ENCODE data around the gene DCN.

DNA sequence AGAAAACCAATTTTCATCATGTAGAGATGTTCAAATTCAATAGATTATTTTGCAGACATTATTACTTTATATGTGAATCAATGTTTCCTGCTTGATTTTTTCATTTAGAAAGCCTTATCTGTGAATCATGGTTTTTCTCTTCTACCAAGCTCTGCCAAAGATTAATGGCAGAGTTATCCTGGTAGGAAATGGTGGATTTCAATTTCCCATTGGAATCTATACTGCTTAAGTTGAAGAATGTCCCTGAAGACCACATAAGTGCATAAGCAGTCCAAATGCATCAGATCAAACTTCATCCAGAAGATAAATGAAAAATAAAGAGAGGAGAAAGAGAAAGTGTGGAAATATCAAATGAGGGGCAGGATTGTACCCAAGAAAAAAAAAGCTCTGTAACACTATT is 76.3 kb downstream of the DCN start:
- TF ChIP-seq, protein P1, sequence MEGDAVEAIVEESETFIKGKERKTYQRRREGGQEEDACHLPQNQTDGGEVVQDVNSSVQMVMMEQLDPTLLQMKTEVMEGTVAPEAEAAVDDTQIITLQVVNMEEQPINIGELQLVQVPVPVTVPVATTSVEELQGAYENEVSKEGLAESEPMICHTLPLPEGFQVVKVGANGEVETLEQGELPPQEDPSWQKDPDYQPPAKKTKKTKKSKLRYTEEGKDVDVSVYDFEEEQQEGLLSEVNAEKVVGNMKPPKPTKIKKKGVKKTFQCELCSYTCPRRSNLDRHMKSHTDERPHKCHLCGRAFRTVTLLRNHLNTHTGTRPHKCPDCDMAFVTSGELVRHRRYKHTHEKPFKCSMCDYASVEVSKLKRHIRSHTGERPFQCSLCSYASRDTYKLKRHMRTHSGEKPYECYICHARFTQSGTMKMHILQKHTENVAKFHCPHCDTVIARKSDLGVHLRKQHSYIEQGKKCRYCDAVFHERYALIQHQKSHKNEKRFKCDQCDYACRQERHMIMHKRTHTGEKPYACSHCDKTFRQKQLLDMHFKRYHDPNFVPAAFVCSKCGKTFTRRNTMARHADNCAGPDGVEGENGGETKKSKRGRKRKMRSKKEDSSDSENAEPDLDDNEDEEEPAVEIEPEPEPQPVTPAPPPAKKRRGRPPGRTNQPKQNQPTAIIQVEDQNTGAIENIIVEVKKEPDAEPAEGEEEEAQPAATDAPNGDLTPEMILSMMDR (IDR thresholded peaks at IDR 0.05; ENCODE audit: low read length) = no peak
- no peak for TF ChIP-seq EZH2 (IDR thresholded peaks at IDR 0.05; ENCODE audit: borderline replicate concordance, low read length)
